GM21423 (cell line): ENCODE measurements around the gene UBE2J2.
A peak's percentile ranks its signal among the peaks of the same experiment; 100 is the strongest.

Experiments used
- ATAC-seq: cut with Tn5 transposase; IDR thresholded peaks from one replicate; pipeline ENCODE4 v1.9.1; 2021; ENCODE audit warnings: mild to moderate bottlenecking, moderate library complexity; ENCODE audit not compliant: unreplicated experiment

Gene UBE2J2

DNA sequence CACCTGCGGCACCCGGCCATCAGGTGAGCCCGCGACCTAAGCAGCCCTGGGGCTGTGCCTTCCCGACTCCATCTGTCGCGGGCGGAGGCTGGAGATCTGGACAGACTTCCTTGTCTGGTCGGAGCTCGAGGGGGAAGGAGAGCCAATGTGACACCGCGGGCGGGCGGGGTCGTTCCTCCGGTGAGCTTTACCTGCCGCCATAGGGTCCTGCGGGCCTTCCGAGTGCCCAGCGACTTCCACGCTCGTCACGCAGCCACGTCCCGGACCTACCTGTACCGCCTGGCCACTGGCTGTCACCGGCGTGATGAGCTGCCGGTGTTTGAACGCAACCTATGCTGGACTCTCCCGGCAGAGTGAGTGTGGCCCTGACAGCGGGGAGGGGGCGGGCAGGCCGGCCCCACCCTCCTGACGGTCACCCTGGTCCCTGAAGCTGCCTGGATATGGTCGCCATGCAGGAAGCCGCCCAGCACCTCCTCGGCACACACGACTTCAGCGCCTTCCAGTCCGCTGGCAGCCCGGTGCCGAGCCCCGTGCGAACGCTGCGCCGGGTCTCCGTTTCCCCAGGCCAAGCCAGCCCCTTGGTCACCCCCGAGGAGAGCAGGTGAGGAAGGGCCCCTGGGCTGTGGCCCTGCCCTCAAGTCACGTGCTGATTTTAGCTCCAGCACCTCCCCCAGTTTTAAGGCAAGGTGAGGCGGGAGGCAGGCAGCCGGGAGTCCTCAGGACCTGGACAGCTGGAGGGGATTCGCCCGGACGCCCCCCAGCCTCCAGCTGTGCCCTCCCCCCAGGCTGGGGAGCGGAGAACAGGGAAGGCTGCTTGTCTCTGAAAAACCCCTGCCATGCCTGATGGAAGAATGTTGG lies 35.8 kb upstream of the UBE2J2 start:
- no peak for ATAC-seq

- no peak for ATAC-seq
Observed at GRCh38 chr1:1308756-1309250, 35.1 kb upstream of the UBE2J2 start.

GRCh38 chr1:1307923-1308755 lies 34.5 kb upstream of the UBE2J2 start, which contains the start of the genes ACAP3 and PUSL1:
Gene ACAP3 (minus strand): TSS chr1:1307930. CDS start chr1:1307815, 115 bp downstream.
Gene PUSL1 (plus strand): TSS chr1:1308597. CDS start chr1:1308644, 47 bp downstream.
- peak; percentile 55 for ATAC-seq

DNA sequence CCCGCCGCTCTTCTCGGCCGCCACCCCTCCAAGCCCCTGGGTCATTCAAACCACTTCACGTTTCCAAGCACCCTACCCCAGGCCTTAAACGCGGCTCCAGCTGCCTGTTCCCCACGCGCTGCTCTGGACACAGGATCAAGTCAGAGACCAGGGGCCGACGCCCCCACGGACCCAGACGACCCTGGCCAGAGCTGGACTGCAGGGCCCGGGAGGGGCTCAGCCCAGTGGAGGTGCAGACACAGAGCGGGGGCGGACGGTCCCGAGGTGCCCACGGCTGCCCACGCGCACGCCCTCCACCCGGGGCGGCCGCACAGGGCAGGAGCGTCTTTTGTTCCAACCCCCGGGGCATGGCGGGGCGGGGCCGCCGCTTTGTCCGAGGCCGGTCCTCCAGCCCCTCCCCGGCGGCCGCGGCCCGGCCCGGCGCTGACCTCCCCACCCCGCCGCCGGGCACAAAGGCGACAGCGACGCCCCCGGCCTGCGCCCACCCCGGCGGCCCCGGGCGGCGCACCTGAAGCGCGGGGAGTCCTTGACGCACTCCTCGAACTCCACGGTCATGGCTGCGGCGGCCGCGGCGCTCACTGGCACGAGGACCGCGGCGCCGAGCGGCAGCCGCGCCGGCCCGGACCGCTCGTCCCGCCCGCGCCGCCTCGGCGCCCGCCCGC lies 33.7 kb upstream of the UBE2J2 start:
- ATAC-seq = no peak

GRCh38 chr1:1306661-1307260 lies 33.1 kb upstream of the UBE2J2 start:
- no peak for ATAC-seq

DNA sequence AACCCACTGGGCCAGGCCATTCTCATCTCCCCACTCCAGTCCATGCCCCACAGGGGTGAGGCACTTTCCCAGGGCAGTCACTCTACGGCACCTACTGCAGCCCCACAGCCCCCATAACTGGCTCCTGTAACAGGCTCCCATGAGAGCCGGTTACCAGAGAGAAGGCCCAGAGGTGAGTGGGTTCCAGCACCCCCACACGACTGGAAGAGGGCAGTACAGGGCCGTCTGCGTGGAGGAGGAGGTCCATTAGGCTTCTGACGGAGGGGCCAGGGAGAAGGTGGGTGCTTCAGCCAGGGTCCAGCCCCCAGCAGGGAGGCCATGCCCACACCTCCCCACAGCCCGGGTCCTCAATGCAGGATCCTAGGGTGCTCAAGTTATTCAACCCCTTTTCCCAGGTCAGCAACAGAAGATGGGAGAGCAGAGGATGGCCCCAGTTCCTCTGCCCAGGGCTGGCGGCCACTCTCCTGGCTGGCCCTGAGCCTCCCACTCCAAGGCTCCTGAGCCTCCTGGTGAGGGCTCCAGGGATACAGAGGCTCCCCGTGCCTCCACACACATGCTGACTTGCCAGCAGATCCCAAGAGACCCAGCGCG lies 32.5 kb upstream of the UBE2J2 start:
- ATAC-seq = no peak

- no peak for ATAC-seq
Observed at GRCh38 chr1:1305300-1306069, 31.8 kb upstream of the UBE2J2 start.

DNA sequence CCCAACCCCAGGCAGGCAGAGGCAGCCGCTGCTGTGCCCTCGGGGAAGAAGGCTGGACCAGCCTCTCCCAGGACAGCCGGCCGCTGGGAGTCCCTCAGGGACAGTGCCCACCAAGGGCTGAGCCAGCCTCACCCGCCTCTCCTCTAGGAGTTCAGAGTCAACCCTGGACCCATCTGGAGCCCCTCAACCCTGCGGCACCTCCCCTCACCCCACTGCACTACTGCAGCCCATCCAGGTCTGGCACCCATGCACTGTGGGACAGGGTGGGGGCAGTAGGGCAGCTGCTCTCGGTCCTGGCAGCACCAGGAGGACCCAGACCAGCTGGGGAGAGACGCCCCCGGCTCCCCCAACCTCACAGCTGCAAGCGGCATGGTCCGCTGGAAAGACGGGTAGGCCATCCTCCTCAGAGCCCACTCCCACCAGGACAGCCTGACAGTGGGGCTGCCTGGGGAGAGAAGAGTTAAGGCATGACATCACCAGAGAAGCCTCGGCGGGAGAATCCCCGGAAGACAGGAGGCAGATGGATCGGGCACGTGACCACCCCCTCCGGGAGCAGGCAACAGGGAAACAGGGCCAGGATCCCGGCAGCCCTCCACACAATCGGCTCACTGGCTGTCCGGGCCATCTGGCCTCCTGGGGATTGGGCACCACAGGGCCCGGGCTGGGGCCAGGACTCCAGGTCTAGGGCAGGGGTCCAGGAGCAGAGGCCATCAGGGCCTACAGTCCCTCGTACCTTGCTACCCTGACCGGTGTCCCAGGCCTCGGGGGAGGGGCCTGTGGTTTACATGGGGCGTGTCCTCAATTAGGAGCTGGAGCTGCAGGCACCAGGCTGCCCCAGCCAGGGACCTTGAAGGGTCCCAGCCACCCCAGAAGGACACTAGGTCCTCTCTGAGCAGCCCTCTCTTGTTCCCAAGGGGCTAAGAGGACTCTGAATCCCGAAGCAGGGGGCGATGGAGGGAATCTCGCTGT lies 31.0 kb upstream of the UBE2J2 start:
- no peak for ATAC-seq

DNA sequence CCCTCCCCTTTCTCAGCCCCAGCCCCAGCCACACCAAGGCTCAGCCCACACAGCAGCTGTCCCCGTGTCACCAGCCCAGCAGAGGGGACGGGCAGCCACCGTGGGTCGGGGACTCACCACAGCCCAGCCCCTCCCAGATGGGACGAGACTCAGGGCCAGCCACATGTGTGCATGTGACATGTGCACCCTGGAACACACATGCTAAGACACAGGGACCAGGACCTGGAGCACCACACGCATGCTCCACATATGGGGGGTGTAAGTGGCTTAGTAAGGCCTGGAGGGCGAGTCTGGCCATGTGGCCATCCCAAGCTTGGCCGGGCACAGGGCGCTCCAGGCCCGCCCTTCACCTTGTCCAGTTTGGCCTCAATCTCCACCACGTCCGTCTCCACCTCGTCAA lies 30.1 kb upstream of the UBE2J2 start:
- no peak for ATAC-seq

DNA sequence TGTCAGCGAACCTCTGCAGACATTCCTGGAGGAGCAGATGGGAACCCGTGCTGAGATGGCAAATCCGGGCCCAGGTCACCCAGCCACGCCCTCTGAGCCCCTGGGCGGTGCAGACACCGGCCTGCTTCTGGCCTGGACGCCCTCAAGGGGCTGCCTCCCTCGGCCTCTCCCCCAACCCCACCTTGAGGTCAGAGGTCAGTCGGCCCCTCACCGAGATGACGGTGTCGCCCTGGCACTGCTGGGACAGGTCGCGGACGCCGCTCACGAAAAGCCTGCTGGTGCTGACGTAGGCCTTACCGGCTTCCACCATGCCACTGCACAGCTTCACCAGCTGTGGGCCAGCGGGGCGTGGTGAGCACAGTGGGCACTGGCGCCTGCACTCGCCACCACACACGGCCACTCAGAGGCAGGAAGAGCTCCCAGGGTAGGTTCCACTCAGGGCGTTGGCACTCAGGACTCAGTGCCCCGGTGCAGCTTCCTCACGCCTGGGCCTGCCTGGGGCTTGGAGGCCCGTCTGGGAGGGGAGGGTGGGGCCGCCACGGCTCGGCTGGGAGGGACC lies 29.4 kb upstream of the UBE2J2 start:
- ATAC-seq = no peak

GRCh38 chr1:1302006-1302430 lies 28.4 kb upstream of the UBE2J2 start:
- no peak for ATAC-seq

DNA sequence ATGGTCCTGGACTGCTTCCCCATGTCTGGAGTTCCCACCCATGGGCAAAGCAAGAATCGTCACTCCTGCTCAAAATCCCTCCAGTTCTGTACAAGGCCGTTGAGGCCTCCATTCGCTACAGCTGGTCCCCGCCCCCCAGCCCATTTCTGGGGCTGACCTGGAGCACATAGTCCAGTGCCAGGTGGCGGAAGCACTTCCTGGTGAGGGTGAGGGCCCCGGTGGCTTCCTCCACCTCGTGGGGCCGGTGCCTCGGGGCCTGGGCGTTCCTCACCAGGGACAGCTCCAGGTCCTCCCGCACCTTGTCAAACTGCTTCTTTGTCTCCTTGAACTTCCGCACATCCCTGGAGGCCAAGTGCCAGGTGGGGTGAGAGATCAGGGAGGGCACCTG lies 26.7 kb upstream of the UBE2J2 start:
- ATAC-seq = no peak

DNA sequence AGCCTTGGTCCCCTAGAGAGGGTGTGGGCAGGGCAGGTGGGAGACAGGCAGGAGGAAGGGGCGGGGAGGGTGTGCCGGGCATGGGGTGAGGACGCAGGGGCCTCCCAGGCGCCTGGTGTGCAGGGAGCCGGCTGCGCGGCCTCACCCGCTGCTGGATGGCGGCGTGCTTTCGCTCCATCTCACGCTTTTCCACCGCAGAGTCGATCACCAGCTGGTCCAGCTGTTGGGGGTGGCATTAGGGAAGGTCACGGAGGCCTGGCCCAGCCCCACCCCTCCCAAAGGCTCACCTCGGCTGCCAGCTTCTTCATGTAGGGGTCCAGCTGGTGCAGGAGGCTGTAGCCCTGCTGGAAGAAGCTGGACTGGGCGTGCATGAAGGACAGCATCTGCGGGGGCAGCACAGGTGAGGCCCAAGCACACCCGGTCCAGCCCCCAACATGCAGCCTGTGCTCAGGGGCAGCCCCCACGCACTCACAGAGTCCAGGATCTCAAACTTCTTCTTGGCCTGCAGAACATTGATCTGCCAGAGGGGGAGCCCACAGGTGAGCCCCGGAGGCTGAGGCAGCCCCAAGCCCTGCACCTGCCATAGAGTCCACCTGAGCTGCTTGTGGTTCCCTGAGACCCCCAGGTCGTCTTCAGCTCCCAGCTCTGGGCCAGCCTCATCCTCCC lies 26.2 kb upstream of the UBE2J2 start:
- ATAC-seq = no peak

DNA sequence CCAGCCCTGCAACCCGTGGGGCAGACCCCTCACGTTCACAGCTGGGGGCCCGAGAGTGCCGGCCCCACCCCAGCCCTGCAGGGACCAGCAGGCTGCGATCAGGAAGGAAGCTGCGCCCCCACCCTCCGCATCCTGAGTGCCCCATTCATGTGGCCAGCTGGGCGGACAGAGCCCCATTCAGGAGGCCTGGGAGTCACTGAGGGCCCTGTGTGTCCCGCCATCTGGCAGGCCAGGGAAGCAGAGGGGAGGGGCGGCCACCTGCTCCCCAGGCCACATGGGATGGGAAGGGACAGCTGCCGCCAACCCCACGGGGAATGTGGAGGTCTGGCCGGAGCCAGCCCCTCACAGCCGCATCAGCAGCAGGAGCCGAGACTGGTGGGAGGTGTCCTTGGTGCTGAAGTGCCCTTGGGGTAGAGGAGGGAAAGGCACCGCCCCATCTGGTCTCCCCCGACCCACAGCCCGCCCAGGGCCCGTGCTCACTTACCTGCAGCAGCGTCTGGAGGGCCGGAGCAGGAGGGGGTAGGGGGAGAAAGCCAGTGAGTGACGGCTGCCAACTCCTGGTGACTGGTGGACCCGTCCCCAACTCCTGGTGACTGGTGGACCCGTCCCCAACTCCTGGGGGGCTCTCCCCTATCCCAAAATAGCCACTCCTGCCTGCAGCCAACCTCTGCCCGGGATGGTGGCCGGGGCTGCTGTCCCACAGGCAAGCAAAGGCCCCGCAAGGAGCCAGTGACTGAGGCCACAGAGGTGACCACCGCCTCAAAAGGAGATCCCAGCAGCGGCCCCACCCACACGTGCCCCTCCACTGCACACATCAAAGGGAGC lies 25.4 kb upstream of the UBE2J2 start:
- ATAC-seq = no peak

DNA sequence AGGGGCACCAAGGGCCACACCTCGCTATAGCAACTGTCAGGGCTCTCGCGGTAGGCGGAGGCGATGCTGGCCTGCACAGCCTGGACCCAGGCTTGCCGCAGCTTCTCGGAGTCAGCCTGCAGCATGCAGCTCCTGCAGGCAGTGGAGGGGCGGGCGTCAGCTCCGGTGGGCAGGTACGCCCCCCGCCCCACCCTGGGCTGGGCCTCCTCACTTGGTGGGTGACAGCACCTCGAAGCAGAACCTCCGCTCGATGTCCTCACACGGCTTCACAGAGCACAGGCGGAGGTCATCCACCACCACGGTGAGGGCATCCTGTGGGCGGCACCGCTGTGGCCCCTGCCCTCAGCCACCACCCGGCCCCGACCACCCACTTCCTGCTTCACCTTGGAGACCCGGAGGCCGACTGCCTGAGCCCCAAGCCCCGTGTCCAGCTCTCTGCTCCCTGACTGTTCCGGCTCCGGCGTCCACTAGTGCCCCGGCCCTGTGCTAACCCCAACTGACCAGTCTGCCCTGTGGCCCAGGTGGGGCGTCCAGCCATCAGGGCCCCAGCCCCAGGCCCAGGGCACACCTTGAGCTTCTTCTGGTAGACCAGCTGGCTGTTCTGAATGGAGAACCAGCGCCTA lies 24.3 kb upstream of the UBE2J2 start:
- ATAC-seq = no peak
